ENCODE measurements around the gene CORIN.
"Not testable (repeated sequence)": the region's sequence is repeated elsewhere in the genome, so short reads cannot be mapped to it uniquely, and the experiment has no call there.

Gene CORIN

GRCh38 chr4:47763279-47763678, 74.6 kb downstream of the CORIN start:
- no peak for DNase-seq

DNA sequence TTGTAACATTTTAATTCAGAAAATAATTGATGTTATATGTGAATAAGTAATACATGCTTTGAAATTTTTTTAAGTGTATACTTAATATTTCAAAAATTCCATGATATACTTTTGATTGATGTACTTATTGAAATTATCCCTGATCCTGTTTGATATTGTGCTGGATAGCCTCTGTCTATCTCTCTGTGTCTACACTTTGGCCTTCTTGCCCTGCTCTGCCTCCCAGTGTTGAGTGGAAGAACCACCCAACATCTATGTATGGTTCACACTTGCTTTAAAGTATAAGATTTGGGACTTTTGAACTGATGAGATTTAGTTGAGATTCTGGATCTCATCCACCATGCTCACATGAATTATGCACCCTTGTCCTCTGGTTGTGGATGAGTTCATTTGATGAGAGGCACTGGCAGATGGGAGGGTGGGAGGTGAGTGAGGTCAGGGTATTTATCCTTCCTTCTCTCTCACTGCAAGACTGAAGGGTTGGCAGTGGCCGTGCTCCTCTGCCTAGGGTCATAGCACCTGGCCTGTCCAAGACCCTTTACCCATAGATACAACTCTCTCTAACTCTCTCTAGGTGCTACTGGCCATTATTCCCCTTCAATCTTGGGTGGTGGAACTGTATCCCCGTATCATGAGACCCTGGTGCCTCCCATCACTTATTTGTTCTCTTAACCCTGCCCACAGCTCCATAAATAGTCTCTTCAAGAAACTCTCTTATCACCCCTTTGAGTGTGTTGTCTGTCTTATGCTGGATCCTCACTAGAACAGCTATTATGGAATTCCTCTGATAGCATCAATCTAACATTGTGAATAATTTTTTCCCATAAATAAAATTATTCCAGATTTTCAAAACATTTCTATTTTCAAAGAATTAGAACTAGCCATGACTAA, 75.2 kb downstream of the CORIN start:
- no peak for DNase-seq

GRCh38 chr4:47753316-47753715, 84.6 kb downstream of the CORIN start:
- DNase-seq: not testable (repeated sequence)

DNA sequence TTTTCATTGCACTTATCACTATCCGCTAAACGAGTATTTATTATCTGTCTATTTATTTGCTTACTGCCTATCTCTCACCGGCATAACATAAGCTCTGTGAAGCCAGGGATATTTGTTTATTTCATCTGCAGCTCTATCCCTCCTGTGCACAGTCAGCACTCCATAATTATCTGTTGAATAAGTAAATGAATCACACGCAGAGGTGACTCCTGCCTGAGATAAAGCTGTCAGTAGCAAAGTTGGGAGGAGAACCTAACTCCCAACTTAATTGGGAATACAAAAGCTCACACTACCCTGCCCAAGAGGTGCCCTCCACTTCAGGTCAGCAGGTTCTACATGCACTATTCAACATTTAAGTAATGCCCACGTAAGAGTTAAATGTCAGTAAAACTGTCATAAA, 85.7 kb downstream of the CORIN start:
- no peak for DNase-seq

- DNase-seq: no peak
Measured at GRCh38 chr4:47750788-47751187, 87.1 kb downstream of the CORIN start.

DNA sequence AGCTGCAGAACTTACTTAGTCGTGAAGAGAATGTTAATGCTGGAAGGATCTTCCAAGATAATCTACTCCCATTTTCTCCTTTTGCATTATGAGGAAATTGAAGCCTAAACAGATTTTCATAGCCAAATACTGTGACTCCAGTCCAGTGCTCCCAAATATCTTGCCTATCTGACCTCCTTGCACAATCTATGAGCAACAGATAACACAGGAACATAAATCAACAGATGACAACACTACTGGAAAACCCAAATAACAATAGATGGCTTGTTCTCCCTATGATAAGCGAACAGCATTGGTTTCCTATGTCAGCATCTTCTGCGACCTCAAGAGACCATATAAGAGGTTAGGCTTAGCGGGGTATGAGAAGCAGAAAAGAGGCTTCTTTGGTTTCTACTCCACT, 88.0 kb downstream of the CORIN start:
- DNase-seq: no peak

DNA sequence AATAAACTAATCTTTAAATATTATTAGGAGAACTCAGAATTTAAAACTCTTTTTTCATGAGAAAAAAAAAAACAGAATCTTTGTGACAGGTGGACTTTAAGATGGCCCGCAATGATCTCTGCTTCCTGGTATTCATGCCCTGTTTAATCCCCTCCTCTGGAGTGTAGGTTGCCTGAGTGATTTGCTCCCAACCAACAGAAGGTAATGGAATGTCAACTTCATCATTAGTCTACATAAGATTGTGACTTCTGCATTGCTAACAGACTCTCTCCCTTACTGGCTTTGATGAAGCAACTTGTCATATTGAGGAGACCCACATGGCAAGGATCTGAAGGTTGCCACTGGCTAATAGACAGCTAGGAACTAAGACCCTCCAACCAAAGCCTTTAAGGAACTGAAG, 88.8 kb downstream of the CORIN start:
- no peak for DNase-seq

- no peak for DNase-seq
Measured at GRCh38 chr4:47747846-47748494, 89.9 kb downstream of the CORIN start.

DNA sequence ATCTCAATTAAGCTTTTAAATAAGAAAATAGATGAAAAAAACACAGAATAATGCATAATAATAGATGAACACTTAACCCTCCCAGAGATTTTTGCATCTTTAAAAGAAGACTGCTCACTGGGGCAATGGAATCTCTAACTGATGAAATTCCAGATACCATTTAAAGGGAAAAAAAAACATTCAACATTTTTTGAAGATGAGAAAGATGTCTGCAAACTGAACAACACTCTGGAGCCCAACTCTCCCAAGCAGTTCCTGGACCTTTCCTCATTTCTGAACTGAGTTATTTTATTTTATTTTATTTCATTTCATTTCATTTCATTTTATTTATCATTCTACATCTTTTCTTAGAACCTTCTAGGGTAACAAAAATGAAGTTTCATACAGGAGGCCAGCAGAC, 90.7 kb downstream of the CORIN start:
- no peak for DNase-seq

DNA sequence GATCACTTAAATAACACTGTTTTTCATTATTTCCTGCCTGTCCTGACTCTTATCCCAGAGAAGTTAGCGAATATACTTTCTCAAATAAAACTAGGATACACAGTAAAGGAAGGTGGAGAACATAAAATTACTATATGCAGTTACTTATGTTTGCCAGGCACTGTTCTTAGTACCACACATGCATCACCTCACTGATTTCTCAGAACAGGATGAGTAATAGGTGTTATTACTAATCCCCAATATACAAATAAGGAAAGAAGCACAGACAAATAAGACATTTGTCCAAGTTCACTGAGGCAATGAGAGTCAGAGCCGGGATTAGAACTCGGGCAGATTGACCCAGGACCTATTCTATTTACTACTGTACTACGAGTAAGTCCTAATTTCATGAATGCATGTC, 91.7 kb downstream of the CORIN start:
- no peak for DNase-seq

- DNase-seq: no peak
Measured at GRCh38 chr4:47744843-47745382, 93.0 kb downstream of the CORIN start.

DNA sequence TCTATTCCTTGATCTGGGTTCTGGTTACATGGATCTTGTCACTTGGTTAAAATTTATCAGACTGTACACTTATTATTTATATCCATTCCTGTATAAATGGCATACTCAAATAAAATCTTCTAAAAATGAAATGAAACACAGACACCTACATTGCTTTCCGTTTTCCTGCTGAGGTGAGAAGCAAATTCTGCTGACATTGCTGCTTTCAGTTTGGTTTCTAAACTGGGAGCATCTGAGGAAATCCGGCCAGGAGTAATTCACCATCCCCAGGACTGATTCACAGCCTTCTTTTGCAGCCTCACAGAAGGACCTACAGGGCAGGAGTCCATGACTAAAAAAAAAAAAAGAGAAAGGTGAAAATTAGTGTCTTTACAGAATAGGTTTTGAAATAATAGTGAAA, 93.6 kb downstream of the CORIN start:
- DNase-seq: no peak

DNA sequence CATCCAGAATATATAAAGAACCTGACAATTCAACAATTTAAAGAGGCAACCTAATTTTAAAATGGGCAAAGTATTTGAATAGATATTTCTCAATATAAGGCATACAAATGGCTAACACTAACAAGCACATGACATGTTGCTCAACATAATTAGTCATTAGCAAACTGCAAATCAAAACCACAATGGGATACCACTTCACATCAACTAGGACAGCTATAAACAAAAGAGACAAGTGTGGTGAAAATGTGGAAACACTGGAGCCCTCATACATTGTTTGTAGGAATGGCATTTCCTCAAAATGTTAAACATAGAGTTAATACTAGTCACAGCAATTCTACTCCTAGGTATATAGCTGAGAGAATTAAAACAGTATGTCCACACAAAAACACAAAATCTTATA, 96.7 kb downstream of the CORIN start:
- DNase-seq: no peak

DNA sequence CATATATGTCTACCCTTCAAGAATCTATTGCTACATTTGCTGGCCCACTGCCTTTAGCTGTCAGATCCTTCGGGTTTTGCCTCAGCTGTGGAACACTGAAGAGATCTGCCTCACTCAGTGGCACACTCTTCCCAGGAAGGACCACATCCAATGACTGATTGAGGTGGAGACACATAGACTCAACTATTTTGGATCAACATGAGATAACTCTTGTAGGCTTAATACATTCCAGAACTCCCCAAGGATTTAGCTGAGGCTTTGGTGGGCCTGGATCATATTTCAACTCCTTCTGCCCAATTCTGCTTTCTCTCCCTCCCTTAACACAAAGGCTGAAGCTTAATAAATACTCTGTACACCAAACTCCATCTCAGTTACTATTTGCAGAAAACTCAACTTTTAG, 100.5 kb downstream of the CORIN start:
- DNase-seq: no peak

GRCh38 chr4:47736555-47736954, 101.3 kb downstream of the CORIN start:
- DNase-seq: no peak

- DNase-seq: no peak
Measured at GRCh38 chr4:47736146-47736545, 101.7 kb downstream of the CORIN start.

- no peak for DNase-seq
Measured at GRCh38 chr4:47733302-47734175, 104.3 kb downstream of the CORIN start.

GRCh38 chr4:47731182-47731581, 106.7 kb downstream of the CORIN start:
- no peak for DNase-seq

GRCh38 chr4:47729131-47729680, 108.7 kb downstream of the CORIN start:
- no peak for DNase-seq

DNA sequence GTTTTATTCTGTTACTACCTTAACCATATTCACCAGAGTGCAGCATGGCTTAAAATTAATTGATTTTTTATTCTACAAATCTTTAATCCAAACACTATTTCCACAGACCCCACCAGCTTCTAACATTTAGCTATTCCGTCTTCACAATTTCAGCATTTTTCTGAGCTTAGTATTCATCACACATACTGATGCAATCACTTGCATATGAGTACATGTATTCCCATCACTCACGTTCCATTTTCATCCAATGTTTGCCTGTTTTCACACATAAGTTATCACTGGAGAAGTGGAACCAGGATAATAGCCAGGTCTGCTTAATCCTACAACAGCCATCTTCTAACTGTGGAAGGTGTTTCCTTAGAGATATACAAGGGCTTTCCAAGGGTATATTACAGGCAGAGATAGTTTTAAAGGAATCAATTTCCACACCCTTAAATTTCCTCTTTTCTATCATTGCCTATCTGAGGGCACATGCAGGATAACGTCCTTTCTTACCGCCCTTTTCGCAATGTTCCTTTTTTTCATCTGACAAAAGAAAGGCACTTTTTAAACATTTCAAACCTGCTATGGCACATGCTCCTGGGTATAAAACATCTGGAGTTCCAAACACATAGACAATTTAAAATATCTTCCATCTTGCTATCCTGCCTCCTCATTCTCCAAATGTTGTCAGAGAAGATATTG, 115.8 kb downstream of the CORIN start:
- no peak for DNase-seq

DNA sequence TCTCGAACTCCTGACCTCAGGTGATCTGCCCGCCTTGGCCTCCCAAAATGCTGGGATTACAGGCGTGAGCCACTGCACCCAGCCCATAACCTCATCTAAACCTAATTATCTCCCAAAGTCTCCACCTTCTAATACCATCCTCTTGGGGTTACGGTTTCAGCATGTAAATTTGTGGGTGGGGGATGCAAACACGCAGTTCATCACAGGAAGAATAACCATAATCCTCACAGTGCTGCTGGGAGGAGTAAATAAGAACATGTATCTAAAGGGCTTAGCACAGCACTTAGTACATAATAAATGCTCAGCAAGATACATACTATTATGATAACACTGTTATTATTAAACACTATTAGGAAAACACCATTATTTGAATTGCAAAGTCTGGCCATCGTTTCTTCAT, 116.4 kb downstream of the CORIN start:
- no peak for DNase-seq

DNA sequence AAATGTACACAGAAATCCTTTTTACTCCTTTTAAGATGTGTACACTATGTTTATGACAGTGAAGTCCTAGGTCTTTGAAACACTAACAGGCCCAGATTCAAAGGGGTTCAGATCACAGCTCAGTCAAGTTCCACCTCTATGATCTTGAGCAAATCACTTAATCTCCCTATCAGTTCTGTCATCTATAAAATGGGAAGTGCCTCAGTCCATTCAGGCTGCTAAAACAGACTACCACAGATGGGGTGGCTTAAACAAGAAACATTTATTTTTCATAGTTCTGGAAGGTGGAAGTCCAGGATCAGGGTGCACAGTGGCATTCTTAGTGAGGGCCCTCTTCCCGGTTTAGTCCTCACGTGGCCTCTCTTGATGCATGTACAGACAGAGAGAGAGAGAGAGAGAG, 117.1 kb downstream of the CORIN start:
- no peak for DNase-seq

All from activated CD4-positive, alpha-beta T cell treated with anti-CD3 and anti-CD28 coated beads, Interleukin-2, Interleukin-6, amounts not matched to agents 100 ng/mL and 50 ng/mL, durations not matched to agents 16 hours and 8 hours (primary cell).